Astrocyte (in vitro differentiated cells and primary cell): ENCODE data around the gene MARCHF9.

Experiments
- CTCF ChIP-seq: IDR thresholded peaks from 2 replicates; pipeline ENCODE4 v1.5.1; 2011; ENCODE audit warnings: low read depth, mild to moderate bottlenecking, inconsistent platforms, low read length, moderate library complexity; ENCODE audit not compliant: insufficient read depth
- EZH2 ChIP-seq: IDR thresholded peaks from 2 replicates; pipeline ENCODE4 v1.6.1; 2012; ENCODE audit warnings: mild to moderate bottlenecking, low read length, inconsistent platforms; ENCODE audit not compliant: insufficient read depth

GRCh38 chr12:57741413-57741789 lies 13.5 kb upstream of the MARCHF9 start:
- no peak for TF ChIP-seq CTCF
- TF ChIP-seq EZH2 = no peak
